Measurements from ENCODE around the gene P2RX7.
"Not testable (repeated sequence)": the region's sequence is repeated elsewhere in the genome, so short reads cannot be mapped to it uniquely, and the experiment has no call there.

DNA sequence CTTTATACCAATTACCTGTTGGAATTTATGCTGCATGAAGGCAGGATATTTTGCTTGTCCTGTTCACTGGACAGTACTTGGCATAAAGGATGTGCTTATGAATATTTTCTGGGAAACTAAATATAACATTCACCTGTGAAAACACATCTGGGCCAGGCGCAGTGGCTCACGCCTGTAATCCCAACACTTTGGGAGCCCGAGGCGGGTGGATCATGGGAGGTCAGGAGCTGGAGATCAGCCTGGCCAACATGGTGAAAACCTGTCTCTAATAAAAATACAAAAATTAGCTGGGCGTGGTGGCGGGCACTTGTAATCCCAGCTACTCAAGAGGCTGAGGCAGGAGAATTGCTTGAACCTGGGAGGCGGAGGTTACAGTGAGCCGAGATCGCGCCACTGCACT, 75.9 kb downstream of the P2RX7 start:
- TF ChIP-seq, protein P1, sequence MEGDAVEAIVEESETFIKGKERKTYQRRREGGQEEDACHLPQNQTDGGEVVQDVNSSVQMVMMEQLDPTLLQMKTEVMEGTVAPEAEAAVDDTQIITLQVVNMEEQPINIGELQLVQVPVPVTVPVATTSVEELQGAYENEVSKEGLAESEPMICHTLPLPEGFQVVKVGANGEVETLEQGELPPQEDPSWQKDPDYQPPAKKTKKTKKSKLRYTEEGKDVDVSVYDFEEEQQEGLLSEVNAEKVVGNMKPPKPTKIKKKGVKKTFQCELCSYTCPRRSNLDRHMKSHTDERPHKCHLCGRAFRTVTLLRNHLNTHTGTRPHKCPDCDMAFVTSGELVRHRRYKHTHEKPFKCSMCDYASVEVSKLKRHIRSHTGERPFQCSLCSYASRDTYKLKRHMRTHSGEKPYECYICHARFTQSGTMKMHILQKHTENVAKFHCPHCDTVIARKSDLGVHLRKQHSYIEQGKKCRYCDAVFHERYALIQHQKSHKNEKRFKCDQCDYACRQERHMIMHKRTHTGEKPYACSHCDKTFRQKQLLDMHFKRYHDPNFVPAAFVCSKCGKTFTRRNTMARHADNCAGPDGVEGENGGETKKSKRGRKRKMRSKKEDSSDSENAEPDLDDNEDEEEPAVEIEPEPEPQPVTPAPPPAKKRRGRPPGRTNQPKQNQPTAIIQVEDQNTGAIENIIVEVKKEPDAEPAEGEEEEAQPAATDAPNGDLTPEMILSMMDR (conservative IDR thresholded peaks at IDR 0.05; ENCODE audit: low read depth, low read length), result not testable (repeated sequence)
- TF ChIP-seq EZH2 (IDR thresholded peaks at IDR 0.05; ENCODE audit: borderline replicate concordance, low read depth, low read length, poor library complexity, severe bottlenecking), result not testable (repeated sequence)

Data from A673 (cell line).